ENCODE results near the gene LARP6.

LARP6 gene

DNA sequence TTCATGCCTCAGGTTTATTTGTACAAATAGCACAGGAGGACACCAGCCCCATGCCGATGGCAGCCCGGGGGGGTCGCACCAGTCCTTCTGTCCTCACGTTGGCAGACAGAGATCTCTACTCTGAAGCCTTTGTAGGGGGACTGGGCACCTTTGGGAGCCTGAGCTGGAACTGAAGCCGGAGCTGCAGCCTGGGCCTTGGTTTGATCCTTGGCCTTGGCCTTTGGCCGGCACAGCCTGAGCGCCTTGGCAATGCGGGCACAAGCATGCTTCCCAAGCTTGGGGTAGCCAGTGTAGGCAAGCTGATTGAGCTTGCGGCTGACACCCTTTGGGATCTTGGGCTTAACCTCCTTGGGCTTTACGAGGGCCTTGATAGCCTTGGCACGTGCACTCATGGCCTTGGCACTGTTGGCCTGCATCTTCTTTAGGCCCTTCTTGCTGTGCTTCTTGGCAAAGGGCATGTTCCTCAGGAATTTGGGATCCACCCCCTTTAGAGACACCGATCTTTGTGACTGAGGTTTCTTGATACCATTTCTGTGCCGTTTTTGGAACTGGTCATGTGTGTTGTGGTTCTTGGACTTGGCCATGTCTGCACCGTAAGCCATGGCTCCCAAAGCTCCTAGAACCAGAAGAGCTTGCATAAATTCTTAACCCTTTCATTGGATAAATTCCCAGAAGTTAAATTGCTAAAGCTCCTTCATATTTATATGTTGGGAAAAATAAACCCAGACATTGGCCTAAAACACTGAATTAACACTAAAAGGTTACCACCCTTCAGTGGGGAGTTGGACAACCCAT lies 57.2 kb downstream of the LARP6 start:
- DNase-seq (ENCODE audit: low read depth in 1 of 2, low spot score in 1 of 2): no peak

GRCh38 chr15:70795311-70795665 lies 58.7 kb downstream of the LARP6 start:
- DNase-seq (ENCODE audit: low read depth in 1 of 2, low spot score in 1 of 2): no peak

DNA sequence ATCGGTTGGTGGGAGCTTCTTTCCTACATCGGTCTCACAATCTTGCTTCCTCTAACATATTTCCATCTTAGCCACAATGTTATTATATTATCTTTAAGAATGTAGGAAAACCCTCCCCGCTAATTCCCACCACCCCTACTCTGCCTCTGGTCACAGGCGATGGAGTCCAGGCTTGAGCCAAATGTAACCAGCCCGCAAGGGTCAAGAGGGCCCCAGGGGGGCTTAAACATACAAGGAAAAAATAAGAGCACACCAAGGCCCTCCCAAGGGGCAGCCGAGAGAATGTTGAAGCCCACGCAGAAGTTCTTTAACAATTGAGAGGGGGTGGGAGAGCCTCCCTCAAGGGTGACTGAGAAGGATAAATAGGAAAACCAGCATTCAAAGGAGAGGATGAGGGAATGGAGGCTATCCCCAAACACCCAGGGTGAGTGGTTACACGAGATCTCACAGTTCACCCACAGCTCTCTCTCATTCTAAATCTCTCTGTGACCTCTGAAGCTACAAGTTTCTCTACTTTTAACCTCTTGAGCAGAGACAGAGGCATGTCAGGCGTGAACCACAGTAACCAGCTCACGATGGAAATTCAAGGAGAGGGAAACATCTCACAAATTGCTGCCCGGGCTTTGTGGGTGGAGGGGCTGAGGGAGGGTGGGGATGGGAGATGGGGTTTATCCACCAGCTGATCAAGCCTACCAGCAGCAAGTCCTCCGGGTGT lies 59.2 kb downstream of the LARP6 start:
- no peak for DNase-seq (ENCODE audit: low read depth in 1 of 2, low spot score in 1 of 2)

DNA sequence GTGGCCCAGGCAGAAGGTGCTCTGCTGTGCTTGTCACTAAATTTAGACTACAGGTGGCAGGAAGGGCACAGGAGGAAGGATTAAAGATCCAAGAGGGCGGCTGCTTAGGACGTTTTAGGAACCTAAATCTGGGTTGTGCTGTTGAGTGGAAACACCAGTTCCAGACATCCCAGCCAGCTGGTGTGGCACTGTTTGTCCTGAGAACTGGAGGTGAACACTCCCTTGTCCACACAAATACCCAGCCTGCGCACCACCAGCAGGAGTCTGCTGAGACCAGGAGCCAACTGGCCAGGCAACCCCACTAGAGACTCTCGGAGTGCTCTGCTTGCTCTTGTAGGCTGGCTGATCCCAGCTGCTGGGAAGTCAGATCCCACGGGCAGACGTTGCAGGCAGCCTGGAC lies 60.3 kb downstream of the LARP6 start:
- no peak for DNase-seq (ENCODE audit: low read depth in 1 of 2, low spot score in 1 of 2)

DNA sequence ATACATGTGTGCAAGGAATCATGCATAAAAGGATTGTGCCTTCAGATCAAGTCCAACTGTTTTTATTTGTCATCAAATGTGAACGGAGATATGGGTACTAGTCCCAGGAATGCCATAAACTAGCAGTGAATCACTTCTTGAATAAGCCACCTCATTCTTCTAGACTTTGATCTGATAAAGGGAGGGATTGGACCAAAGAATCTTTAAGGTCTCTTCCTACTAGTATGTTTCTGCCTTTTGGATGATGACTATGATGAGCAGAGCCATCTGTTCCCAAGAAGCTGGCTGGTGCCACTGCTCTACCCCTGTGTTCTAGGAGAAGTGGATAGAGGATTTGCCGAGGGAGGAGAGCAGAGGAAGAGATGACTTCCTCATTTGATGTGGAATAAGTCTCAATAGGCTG lies 61.8 kb downstream of the LARP6 start:
- no peak for DNase-seq (ENCODE audit: low read depth in 1 of 2, low spot score in 1 of 2)

DNA sequence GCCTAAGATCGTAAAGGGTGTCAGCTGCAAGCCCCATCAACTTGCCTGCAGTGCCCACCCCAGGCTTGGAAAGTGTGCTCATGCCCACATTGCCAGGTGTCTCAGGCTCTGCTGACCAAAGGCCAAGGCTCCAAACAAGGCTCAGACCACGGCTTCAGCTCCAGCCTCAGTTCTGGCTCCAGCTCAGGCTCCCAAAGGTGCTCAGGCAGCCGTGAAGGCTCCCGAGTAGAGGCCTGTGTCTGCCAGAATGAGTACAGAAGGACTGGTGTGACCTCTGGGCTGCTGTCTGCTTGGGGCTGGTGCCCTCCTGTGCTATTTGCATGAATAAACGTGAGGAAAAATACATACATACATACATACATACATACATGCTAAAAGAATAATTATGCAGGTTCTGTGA lies 62.7 kb downstream of the LARP6 start:
- DNase-seq (ENCODE audit: low read depth in 1 of 2, low spot score in 1 of 2): no peak

DNA sequence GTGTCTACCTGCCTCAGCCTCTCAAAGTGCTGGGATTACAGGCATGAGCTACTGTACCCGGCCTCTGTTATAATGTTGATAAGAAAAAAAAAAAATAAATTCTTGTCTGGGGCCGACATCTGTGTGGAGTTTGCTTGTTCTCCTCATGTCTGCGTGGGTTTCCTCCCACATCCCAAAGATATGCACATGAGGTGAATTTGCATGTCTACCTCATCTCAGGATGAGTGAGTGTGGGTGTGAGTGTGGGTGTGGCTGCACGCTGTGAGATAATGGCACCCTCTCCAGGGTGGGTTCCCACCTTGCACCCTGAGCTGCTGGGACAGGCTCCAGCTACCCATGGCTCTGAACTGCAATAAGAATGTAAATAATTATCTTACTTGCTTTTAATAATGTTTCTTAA lies 64.7 kb downstream of the LARP6 start:
- DNase-seq (ENCODE audit: low read depth in 1 of 2, low spot score in 1 of 2): no peak

- DNase-seq (ENCODE audit: low read depth in 1 of 2, low spot score in 1 of 2): no peak
Measured at GRCh38 chr15:70788114-70789049, 65.6 kb downstream of the LARP6 start.

DNA sequence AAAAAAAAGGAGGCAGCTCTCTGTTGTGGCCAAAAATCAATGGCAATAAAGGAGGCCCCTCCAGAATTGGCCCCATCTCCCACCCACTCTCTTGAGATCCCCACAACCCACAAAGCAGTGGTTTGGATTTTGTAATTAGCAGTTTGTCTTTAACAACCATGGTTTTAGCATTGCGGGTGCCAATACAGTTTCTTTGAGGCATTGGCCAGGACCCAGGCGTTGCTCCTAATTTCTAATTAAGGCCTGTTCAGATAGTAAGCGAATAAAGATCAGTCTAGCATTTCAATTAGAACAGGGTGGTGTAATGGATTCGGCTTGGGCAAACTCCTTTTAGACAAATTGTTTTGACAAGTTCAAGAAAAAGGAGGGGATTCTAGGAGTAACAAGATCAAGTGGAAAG lies 67.0 kb downstream of the LARP6 start:
- DNase-seq (ENCODE audit: low read depth in 1 of 2, low spot score in 1 of 2): no peak

DNA sequence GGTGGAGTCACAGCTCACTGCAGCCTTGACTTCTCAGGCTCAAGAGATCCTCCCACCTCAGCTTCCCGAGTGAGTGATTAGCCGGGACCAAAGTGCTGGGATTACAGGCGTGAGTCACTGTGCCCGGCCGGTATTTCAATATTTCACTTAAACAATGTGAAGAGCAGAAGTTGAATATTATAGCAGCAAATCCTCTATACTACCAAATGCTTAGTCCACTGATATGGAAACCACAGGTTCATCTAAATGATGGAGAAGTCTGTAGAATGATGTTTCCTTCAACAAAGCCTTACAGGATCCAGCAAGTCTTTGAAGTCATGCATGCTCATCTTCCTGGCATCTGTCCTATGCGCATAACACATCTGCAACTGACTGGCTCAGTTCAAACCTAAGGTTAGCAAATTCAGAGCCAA lies 70.3 kb downstream of the LARP6 start:
- no peak for DNase-seq (ENCODE audit: low read depth in 1 of 2, low spot score in 1 of 2)

GRCh38 chr15:70783041-70783440 lies 70.9 kb downstream of the LARP6 start:
- DNase-seq (ENCODE audit: low read depth in 1 of 2, low spot score in 1 of 2): no peak

DNA sequence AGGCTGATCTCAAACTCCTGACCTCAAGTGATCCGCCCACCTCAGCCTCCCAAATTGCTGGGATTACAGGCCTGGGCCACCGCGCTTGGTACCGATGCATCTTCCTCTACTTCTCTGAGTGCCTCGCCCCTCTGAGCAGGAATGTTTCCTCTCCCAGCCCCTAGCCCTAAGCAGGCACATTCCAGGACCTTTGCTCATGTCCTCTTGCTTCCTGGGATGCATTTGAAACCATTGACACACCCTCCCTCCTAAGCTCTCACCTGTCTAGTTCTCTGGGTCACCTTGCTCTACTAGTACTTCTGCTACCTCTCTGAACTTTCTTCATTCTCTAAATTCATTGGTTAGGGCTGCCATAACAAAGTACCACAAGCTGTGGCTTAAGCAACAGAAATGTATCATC lies 72.7 kb downstream of the LARP6 start:
- DNase-seq (ENCODE audit: low read depth in 1 of 2, low spot score in 1 of 2): no peak

Data from activated T-helper 1 cell treated with anti-CD3 and anti-CD28 coated beads, Interleukin-2, amount 50 U/mL, for 16 hours (primary cell).